CD4-positive, alpha-beta T cell treated with Interleukin-17A for 1 hour (primary cell): ENCODE data around the gene KLK1.
A peak's percentile ranks its signal among the peaks of the same experiment; 100 is the strongest.

ENCODE experiments used
- DNase-seq: peaks from one replicate; pipeline ENCODE4 v3.0.0-alpha.2; 2020

KLK1 gene

GRCh38 chr19:50835785-50836542, 12.4 kb upstream of the KLK1 start:
- peak; percentile 66 for DNase-seq

GRCh38 chr19:50835103-50835784, 11.7 kb upstream of the KLK1 start:
- no peak for DNase-seq

- no peak for DNase-seq
Measured at GRCh38 chr19:50833802-50834167, 10.2 kb upstream of the KLK1 start.

DNA sequence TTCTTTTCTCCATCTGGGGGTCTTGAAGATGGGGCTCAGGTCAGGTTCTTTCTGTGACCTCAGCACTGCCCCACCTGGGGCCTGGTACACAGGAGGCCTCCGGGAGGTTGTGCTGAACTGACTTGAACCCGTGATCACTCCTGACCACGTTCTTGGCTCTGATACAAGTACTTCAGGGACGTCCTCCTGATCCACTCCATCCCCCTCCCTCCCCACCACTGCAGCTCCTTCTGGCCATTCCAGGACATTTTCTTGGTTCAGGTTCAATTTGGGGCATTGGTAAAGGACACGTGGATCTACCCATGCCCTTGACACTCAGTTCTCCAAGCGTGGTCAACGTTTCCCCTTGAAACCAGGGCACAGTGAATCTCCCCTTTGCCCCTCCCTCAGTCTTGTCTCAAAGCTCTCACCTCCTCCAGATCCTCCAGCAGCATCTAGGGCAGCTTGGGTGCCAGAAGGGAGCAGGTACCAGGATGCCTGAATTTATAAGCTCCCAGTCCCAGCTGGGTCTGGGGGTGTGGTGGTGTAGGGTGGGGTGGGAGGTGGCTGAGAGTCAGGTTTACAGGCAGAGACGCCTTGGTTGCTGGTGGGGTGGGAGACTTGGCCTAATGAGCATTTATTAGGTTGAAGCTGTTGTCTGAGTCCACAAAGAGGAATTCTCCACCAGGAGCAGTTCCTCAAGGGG, 9.7 kb upstream of the KLK1 start, which contains the start of gene KLK15:
TSS of gene KLK15 (minus strand) at position 458 of the 685 bp plus-strand sequence. CDS start 2,082 bp downstream, outside the sequence.
- DNase-seq, result no peak

- DNase-seq, result no peak
Measured at GRCh38 chr19:50832666-50833065, 9.1 kb upstream of the KLK1 start.

DNA sequence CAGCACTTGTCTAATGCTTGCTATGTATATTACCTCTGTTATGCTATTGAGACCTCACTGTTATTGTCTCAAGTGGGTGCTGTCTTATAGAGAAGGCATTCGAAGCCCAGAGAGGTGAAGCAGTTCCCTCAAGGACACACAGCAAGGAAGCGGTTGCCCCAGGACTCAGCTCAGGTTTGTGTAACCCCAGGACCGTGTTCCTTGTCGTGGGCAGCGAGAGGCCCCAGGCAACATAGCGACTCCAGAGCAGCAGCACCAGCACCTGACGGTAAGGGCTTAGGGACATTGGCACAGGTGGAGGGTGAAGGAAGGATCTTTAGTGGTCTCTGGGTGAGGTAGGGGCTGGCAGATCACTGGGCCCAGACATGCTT, 7.4 kb upstream of the KLK1 start:
- DNase-seq, result no peak

- DNase-seq, result no peak
Measured at GRCh38 chr19:50830266-50831025, 6.9 kb upstream of the KLK1 start.

GRCh38 chr19:50829801-50830200, 6.2 kb upstream of the KLK1 start:
- DNase-seq, result no peak

DNA sequence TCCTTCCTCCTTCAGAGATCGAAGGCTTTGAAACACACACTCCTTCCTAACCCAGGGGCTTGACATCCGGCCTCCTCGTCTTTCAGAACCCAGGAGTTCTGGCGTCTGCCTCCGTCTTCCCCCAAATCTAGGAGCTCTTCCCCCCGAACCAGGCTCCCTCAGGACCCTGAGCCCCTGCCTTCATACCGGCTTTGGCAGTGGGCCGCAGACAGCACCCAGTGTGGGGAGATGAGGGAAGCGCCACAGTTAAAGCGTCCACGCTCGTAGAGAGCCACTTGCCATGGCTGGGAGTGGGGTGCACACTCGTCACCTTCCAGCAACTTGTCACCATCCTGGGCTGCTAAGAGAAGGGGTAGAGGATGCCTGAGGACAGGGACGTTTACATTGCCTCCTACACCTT, 3.9 kb upstream of the KLK1 start:
- DNase-seq, result no peak

GRCh38 chr19:50826492-50827240, 3.1 kb upstream of the KLK1 start:
- DNase-seq, result no peak

DNA sequence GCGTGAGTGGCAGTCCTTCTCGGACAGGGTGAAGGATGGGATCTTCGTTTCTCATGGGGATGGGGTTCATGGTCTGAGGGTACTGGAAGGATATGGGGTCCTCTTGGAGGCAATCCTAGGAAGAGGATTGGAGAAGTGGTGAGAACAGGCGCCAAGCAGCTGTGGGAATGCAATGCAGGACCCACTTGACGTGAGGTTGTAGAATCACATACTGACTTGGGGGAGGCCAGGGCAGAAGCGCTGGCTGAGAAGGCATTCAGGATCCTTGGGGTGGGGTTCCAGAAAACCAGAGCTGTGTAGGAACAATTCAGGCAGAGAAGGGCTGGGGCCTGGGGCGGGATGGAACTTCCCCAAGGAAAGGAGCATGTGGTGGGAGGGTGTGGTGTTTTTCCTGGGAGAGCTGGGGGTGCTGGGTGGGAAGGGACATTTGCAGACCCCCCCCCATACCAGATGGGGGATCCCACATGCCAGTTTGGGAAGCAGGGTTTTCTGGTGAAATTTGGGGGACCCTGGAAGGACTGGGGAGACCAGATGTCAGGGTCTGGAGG, 852 bp downstream of the KLK1 start:
- no peak for DNase-seq

DNA sequence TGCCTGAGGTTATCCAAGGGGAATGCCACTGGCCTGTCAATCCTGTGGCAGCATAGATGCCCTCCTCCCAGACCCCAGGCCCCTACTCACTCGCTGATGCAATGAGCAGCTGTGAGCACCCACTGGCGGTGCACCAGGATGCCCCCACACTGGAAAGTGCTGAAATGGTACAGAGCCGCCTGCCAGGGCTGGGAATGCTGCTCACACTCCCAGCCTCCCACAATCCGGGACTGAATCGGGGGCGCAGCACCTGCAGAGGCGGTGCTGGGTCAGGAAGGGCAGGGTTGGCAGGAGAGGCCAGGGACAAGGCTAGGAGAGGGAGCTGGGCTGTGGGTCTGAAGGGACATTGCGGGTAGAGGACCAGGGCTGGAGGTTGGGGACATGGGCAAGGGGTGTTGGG, 2.0 kb downstream of the KLK1 start:
- no peak for DNase-seq

DNA sequence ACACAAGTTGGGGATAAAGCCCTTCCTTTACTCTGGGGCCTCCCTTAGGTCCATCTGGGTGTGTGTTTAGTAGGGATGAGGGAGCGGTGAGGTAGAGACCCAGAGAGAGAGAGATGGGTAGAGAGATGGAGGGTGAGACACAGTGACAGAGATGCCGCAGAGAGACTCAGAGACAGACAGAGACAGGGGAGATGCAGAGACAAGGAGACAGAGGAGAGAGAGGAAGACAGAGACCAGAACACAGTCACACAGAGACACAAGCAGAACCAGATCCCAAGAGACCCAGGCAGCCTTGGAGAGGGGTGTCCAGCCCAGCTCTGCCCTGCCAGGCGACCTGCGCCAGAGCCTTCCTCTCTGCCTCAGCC, 2.4 kb downstream of the KLK1 start:
- no peak for DNase-seq

GRCh38 chr19:50820549-50821247, 2.9 kb downstream of the KLK1 start:
- no peak for DNase-seq

- no peak for DNase-seq
Measured at GRCh38 chr19:50820086-50820485, 3.5 kb downstream of the KLK1 start.

GRCh38 chr19:50819636-50820035, 4.0 kb downstream of the KLK1 start:
- no peak for DNase-seq

DNA sequence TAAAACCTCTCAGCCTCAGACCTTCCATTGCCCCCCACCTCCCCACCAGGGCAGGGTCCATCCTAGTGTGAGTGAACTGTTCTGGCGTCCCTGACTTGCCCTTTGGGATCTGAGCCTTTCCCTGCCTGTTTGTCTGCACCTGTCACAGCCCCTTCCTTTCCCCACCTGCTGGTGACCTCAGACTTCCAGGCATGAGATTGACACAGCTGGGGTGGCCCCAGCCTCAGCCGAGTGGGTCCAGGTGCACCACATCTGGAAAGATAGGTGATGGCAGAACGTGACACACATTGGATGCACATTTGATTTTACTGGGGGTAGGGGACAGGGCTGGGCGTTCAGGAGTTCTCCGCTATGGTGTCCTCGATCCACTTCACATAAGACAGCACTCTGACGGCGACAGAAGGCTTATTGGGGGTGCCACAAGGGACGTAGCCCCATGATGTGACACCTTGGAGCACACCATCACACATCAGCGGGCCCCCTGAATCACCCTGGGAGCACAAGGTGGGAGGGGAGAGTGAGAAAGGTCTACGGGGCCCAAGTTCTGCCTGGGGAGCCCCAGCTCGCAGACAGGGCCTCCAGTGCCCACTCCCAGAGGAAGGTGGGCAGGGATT, 4.6 kb downstream of the KLK1 start:
- DNase-seq, result no peak

DNA sequence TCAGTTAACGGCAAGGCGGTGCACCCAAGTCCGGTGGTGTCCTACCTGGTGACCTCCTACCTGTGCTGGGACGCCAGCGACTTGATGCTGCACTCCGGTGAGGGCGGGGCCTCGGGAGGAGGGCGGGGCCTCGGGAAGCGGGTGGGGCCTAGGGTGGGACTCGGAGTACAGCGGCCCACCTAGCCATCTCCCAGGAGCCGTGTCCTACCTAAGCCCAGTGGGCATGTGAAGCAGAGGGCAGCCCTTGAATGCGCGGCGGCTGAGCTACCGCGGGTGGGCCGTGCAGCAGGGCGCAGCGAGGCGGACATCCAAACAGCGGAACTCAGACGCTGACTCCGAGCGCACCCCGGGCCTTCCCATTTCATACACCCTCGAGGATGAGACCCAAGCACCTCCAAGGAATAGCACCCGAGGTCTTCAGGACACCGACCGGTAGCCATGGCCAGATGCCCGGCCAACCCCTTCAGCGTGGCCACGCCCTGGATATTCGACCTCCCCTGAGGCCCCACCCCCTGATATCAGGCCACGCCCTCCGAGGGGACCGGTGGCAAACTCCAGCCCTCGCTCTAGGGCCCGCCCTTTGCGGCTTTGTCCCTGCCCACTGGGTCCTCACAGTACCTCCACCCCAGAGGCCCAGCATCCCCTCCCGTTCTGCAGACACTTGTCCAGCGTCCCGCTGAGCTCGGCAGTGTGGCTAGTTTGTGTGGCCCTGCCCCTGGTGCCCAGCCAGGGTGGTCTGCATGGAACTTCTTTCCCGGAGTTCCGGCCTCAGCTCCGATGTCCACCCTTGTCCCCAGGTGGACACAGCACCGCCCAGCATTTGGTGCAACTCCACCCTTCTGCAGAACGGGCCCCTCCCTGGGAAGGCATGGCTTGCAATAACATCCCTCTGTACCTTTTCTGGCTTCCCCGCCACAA, 5.4 kb downstream of the KLK1 start:
- peak; percentile 32 for DNase-seq

- DNase-seq, result no peak
Measured at GRCh38 chr19:50815439-50815838, 8.1 kb downstream of the KLK1 start.

GRCh38 chr19:50814883-50815282, 8.7 kb downstream of the KLK1 start:
- no peak for DNase-seq
